Common myeloid progenitor, CD34-positive (primary cell): Measurements from ENCODE around the gene FOLR1.
"Not testable (repeated sequence)": the region's sequence is repeated elsewhere in the genome, so short reads cannot be mapped to it uniquely, and the experiment has no call there.

ENCODE experiments used
- CTCF ChIA-PET: fragments of 350-600 bp; sonication (Branson Sonifier 250); formaldehyde crosslinking; loops from one replicate; lab custom pipeline; 2021; ENCODE audit warnings: antibody characterized with exemption; lab: Charles Lee
- POLR2A ChIA-PET: fragments of 350-600 bp; sonication (Branson Sonifier 250); formaldehyde crosslinking; loops from one replicate; lab custom pipeline; 2021; ENCODE audit warnings: antibody characterized with exemption; lab: Charles Lee
- DNase-seq, 3 donors: peaks; one replicate each; pipeline versions ENCODE4 v3.0.0 to v3.0.0-alpha.2; 2013
- H3K27ac ChIP-seq, 2 experiments: 1 replicate in 1 of 2; 2 replicates in 1 of 2; pipeline ENCODE4 v1.7.0; 2013; ENCODE audit warnings: inconsistent platforms in 2 of 2, low read length in 2 of 2, mild to moderate bottlenecking in 2 of 2, low read depth in 1 of 2, moderate library complexity in 1 of 2; ENCODE audit not compliant: severe bottlenecking in 2 of 2, insufficient read depth in 1 of 2, poor library complexity in 1 of 2
- H3K27me3 ChIP-seq, 5 experiments: replicated peaks in 2 of 5; 1 replicate in 3 of 5; 2 replicates in 2 of 5; pipeline versions ENCODE4 v1.6.1 to v1.7.0; 2013; ENCODE audit warnings: low read length in 4 of 5, mild to moderate bottlenecking in 2 of 5, moderate library complexity in 2 of 5, inconsistent platforms in 1 of 5; ENCODE audit not compliant: insufficient read depth in 5 of 5, control insufficient read depth in 4 of 5
- H3K36me3 ChIP-seq, 4 experiments: 1 replicate in 2 of 4; 2 replicates in 2 of 4; pipeline versions ENCODE4 v1.6.1 to v1.7.0; 2013; ENCODE audit warnings: low read length in 3 of 4, control low read depth in 1 of 4, mild to moderate bottlenecking in 1 of 4; ENCODE audit not compliant: control insufficient read depth in 4 of 4, insufficient read depth in 4 of 4
- H3K4me1 ChIP-seq, 4 experiments: 1 replicate in 3 of 4; 2 replicates in 1 of 4; pipeline versions ENCODE4 v1.6.1 to v1.7.1; 2013; ENCODE audit warnings: low read length in 3 of 4, mild to moderate bottlenecking in 3 of 4, control low read depth in 1 of 4, inconsistent platforms in 1 of 4, moderate library complexity in 1 of 4; ENCODE audit not compliant: control insufficient read depth in 4 of 4, insufficient read depth in 4 of 4; ENCODE audit errors: control extremely low read depth in 1 of 4
- H3K4me3 ChIP-seq, 7 experiments: 1 replicate in 4 of 7; 2 replicates in 3 of 7; pipeline versions ENCODE4 v1.5.1 to v1.7.0; 2013; ENCODE audit warnings: mild to moderate bottlenecking in 7 of 7, low read length in 6 of 7, moderate library complexity in 6 of 7, inconsistent platforms in 2 of 7, low read depth in 2 of 7, control low read depth in 1 of 7; ENCODE audit not compliant: insufficient read depth in 4 of 7, control insufficient read depth in 1 of 7; ENCODE audit errors: extremely low read depth in 1 of 7
- H3K9me3 ChIP-seq, 5 experiments: 1 replicate in 4 of 5; 2 replicates in 1 of 5; pipeline versions ENCODE4 v1.6.1 to v1.7.1; 2013; ENCODE audit warnings: low read length in 4 of 5, mild to moderate bottlenecking in 2 of 5, inconsistent platforms in 1 of 5, low read depth in 1 of 5, moderate library complexity in 1 of 5; ENCODE audit not compliant: control insufficient read depth in 4 of 5, insufficient read depth in 2 of 5; ENCODE audit errors: control extremely low read depth in 1 of 5
- WGBS: methylation state at CpG from one replicate; pipeline ENCODE4 v1.1.5; 2013; ENCODE audit not compliant: insufficient coverage; 5-methylcytosine and 5-hydroxymethylcytosine counted together

The FOLR1 gene

GRCh38 chr11:72201445-72201844 is 9.5 kb downstream of the FOLR1 start:
- H3K9me3 ChIP-seq, DNase-seq, H3K36me3 ChIP-seq, H3K4me3 ChIP-seq, CTCF ChIA-PET, H3K4me1 ChIP-seq, H3K27me3 ChIP-seq, POLR2A ChIA-PET, H3K27ac ChIP-seq: not testable (repeated sequence)
- WGBS, result 96% methylated on average over 22 of the region's 43 CpGs

- Histone ChIP-seq H3K4me3 (no peak overlapping the region), H3K36me3 (no peaks in the 10 kb centered on the region), H3K27me3 (no peaks in the 10 kb centered on the region), H3K27ac (no peak overlapping the region), H3K4me1 (peaks cover 0 to 5% (median 3%) of the 10 kb centered on the region in 4 experiments), H3K9me3 (no peaks in the 10 kb centered on the region)
- WGBS, result 97% methylated on average over 5 of the region's 6 CpGs
- no peak for DNase-seq
- CTCF ChIA-PET, result interaction anchor here (1.6 kb wide), 1 partner anchor 19 kb away, joined by 3 read pairs; no protein-coding TSS in a partner anchor
- POLR2A ChIA-PET, result no interaction called here
Measured at GRCh38 chr11:72202571-72202970, 10.6 kb downstream of the FOLR1 start.

- no CpG with 5 or more reads among the region's 2 CpGs for WGBS
Measured at GRCh38 chr11:72203163-72203562, 11.2 kb downstream of the FOLR1 start.

GRCh38 chr11:72204886-72205285 is 12.9 kb downstream of the FOLR1 start:
- ChIA-PET POLR2A (no interaction called here), CTCF (interaction anchor here (0.6 to 1.4 kb wide), 5 partner anchors 9 to 32 kb away, joined by 3 read pairs; partner anchors contain the start of gene FOLR2)
- no peaks in the 10 kb centered on the region for H3K27me3 ChIP-seq
- H3K4me1 ChIP-seq, result peaks cover 0 to 10% (median 4%) of the 10 kb centered on the region in 4 experiments
- H3K27ac ChIP-seq, result no peak overlapping the region
- peaks cover 0 to 6% (median 2%) of the 10 kb centered on the region in 5 experiments for H3K9me3 ChIP-seq
- no peak overlapping the region for H3K4me3 ChIP-seq
- no peaks in the 10 kb centered on the region for H3K36me3 ChIP-seq
- DNase-seq, result peak in 2 of 3 donors; percentile 23 to 36

More at GRCh38 chr11:72203163-72203562, 11.2 kb downstream of the FOLR1 start:
- H3K4me1 ChIP-seq, result peaks cover 0 to 5% (median 3%) of the 10 kb centered on the region in 4 experiments
- no peaks in the 10 kb centered on the region for H3K27me3 ChIP-seq
- H3K4me3 ChIP-seq, result no peak overlapping the region
- ChIA-PET POLR2A (no interaction called here), CTCF (interaction anchor here (1.2 to 1.6 kb wide), 2 partner anchors 20 to 69 kb away, joined by 3 read pairs; no protein-coding TSS in a partner anchor)
- H3K27ac ChIP-seq, result no peak overlapping the region
- no peaks in the 10 kb centered on the region for H3K9me3 ChIP-seq
- DNase-seq, result no peak
- no peaks in the 10 kb centered on the region for H3K36me3 ChIP-seq

GRCh38 chr11:72206794-72207193 is 14.9 kb downstream of the FOLR1 start:
- ChIA-PET CTCF (interaction anchor here (1.4 to 1.5 kb wide), 2 partner anchors 23 to 208 kb away, joined by 6 read pairs; no protein-coding TSS in a partner anchor), POLR2A (interaction anchor here (0.6 to 1.1 kb wide), 2 partner anchors 10 to 42 kb away, joined by 3 read pairs; no protein-coding TSS in a partner anchor)
- not testable (repeated sequence) for H3K27me3 ChIP-seq, H3K36me3 ChIP-seq, H3K4me1 ChIP-seq, H3K9me3 ChIP-seq, DNase-seq, H3K4me3 ChIP-seq, H3K27ac ChIP-seq
- 100% methylated on average over 2 of the region's 2 CpGs for WGBS

GRCh38 chr11:72208281-72208680 is 16.3 kb downstream of the FOLR1 start:
- Histone ChIP-seq H3K9me3 (peaks cover 0 to 6% (median 2%) of the 10 kb centered on the region in 5 experiments), H3K4me3 (no peak overlapping the region), H3K4me1 (peaks cover 0 to 10% (median 4%) of the 10 kb centered on the region in 4 experiments), H3K36me3 (no peaks in the 10 kb centered on the region), H3K27ac (no peak overlapping the region), H3K27me3 (no peaks in the 10 kb centered on the region)
- no peak for DNase-seq
- ChIA-PET POLR2A (no interaction called here), CTCF (interaction anchor here (1.0 to 1.5 kb wide), 2 partner anchors 11 to 14 kb away, joined by 3 to 4 read pairs; no protein-coding TSS in a partner anchor)
- WGBS, result 80% methylated on average over 3 of the region's 3 CpGs

GRCh38 chr11:72209101-72209500 is 17.2 kb downstream of the FOLR1 start:
- Histone ChIP-seq H3K4me1 (peaks cover 0 to 10% (median 4%) of the 10 kb centered on the region in 4 experiments), H3K4me3 (no peak overlapping the region), H3K27ac (no peak overlapping the region), H3K9me3 (peaks cover 0 to 6% (median 2%) of the 10 kb centered on the region in 5 experiments), H3K36me3 (no peaks in the 10 kb centered on the region), H3K27me3 (no peaks in the 10 kb centered on the region)
- 95% methylated on average over 2 of the region's 4 CpGs for WGBS
- POLR2A ChIA-PET, result no interaction called here
- no peak for DNase-seq
- CTCF ChIA-PET, result interaction anchor here (1.0 kb wide), 1 partner anchor 10 kb away, joined by 3 read pairs; no protein-coding TSS in a partner anchor
